Measurements from ENCODE around the gene C3orf38.
"Not testable (repeated sequence)": the region's sequence is repeated elsewhere in the genome, so short reads cannot be mapped to it uniquely, and the experiment has no call there.

The C3orf38 gene

DNA sequence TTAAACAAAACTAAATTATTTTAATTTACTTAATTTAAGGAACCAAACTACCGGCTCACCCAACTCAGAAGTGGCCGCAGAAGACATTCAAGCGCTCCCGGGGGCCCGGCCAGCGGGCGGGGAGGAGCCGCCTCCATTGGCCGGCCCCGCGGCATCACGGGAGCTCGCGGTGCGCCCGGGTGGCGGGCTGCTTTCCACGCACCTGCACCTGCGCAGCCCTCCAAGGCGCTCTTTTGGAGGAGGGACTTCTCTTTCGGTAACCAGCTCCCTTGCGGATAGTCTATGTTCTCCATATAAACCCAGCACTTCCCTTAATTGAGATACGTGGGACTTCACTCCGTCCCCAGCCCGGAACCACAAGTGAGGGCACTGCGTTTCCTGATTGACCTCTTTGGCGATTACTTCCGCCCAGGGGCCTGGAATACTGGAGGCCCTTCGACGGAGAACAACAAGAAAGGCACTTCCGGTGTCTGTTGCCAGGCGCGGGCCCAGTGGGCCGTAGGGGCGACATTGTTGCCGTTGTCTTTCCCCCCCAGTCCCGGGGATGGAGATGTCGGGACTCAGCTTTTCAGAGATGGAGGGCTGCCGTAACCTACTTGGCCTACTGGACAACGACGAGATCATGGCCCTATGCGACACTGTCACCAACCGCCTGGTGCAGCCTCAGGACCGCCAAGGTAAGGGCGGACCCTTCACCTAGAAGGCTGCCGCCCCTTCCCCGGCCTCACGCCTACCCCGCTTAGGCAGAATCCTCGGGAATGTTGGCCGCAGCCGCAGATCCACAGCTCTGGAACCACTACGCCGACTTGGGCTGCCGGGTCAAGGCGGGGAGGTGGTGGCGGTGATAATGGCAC, at the start of gene C3orf38:
C3orf38 (plus strand) TSS at position 451 of the 854 bp plus-strand sequence; CDS start at position 545, 94 bp downstream.
- peak; percentile 63 for FAIRE-seq
- DNase-seq (ENCODE audit: low spot score) = peak; percentile 93

DNA sequence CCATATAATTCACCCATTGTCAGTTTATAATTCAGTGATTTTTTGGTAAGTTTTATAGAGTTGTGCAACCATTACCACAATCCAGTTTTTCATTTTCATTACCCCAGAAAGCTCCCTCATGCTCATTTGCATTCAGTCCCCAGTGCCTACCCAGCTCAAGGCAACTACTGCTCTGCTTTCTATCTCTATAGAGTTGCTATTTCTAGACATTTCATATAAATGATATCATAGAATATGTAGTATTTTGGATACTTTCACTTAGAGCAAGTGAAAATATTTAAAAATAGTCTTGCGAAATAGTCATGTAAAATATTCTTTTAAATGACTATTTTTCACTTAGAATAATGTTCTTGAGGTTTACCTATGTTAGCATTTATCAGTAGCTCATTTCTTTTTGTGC, 48.6 kb upstream of the C3orf38 start:
- no peak for FAIRE-seq

DNA sequence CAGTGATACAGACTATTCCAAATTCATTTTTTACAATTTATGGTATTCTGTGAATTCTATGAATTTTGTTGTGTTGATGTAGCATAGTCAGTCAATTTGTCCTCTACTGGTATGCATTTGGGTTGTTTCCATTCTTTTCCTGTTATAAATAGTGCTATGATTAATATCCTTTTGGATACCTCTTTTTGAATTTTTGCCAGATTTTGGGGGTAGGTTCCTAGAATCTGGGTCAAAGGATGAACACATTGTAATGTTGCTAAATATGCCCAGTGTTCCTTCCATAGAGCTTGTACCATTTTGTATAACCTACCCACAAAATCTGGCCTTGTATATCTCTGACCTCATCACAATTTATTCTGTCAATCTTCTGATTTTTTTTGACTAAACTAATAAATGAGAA, 44.4 kb upstream of the C3orf38 start:
- FAIRE-seq = no peak
- no peak for DNase-seq (ENCODE audit: low spot score)

More for the DNA sequence above, 48.6 kb upstream of the C3orf38 start:
- no peak for DNase-seq (ENCODE audit: low spot score)

DNA sequence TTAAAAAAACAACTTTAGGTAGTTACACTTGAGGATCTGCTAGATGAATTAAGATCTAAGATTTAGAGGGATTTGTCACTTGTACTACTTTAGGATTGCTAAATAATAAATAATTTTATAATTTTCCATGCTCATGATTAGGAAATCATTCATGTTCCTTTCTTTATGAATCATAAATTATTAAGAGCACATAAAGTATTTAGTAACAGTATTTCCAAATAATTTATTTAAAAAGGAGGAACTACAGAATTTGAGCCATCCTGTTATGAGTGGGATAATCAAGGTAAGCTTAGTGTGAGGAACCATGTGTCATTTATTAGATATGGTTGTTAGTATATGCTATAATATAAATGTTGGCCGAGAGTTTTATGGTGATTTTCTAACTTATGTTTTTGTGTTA, 37.5 kb upstream of the C3orf38 start:
- no peak for DNase-seq (ENCODE audit: low spot score)
- FAIRE-seq = no peak

DNA sequence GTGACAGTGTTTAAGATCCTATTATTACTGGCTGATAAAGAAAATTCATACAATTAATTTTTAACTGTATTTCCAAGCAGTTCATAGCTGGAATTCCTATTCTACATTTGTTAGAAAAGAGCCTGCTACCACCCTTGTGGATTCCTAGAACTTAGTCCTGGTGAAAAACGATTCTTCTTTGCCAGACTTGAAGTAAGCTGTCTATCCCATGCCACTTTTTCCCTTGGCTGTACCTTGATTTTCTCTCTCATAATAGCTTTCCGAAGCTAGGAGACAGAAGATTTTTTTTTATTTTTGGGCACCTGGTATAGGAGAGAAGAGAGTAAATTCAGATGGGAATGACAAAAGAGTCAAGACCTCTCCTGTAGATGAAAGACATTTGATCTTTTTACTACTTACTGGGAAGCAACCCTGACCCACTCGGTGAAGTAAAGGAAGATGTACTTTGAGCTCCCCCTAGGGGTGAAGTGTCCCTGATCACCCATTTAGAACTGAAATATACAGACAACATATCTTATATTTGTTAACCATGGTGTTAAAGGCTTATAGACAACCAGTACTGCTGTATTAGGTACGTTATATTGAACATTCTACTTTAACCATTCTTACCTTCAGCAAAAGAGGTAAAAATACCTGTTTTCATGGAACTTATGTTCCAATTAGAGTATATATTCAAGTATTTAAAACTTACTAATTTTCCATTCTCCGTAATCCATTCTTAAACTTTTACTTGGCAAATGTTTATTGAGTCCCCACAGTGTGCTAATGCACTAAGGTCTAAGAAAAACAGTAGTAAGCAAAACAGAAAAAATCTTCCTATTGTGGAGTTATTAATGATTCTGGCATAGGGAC, 36.2 kb upstream of the C3orf38 start:
- FAIRE-seq (no peak), DNase-seq (ENCODE audit: low spot score) (peak; percentile 43)

DNA sequence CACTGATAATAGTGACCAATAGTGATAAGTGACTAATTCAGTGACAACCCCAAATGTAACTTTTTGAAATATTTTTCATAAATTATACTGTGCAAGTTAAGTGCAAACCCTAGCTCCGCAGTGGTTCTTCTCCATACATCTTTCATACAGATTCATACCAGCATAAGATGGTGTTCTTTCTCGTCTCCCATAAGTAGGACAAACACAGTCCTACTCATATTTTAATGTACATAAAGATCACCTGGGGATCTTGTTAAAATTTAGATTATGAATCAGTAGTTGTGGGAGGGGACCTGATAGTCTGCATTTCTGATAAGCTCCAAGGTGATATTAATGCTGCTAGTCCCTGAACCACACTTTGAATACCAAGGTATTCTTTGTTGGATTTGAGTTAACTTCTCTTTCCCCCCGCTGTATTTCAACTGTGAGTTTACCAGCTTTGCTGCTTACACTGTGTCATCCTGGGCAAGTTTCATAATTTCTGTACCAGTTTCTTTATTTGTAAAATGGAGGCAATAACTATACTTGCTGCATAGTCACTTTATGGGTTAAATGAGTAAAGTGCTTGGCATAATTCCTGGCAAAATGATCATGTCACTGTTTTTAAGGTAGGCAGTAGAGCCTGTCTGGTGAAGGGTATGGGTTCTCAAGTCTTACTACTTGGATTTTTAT, 34.7 kb upstream of the C3orf38 start:
- no peak for DNase-seq (ENCODE audit: low spot score)
- no peak for FAIRE-seq

DNA sequence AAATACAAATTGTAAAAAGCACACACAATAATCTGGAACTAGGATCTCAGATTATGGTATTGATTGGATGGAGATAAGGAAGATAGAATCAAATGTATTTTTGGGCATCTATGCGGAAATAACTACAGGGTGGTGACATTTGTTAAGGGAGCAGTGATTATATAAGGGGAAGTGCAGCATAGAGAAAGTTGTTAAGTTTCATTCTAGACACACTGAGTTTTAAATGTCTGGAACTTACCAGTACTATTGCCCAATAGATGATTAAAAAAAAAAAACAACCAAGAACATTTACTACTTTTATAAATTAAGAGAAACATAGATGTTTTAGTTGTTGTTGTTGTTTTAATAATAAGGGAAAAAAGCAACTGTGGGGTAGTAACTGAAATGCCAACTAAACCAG, 32.1 kb upstream of the C3orf38 start:
- no peak for DNase-seq (ENCODE audit: low spot score)

DNA sequence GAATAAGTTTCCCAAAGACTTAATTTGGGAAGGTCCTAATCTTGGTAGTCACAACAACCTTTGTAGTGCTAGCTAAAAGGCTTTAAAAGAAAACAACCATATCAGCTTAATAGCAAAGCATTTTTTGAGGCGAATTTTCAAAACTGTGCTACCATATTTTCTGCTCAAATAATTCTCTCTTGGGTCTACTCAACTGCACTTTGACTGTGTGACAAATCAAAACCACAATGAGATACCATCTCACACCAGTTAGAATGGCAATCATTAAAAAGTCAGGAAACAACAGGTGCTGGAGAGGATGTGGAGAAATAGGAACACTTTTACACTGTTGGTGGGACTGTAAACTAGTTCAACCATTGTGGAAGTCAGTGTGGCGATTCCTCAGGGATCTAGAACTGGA, 31.2 kb upstream of the C3orf38 start:
- not testable (repeated sequence) for DNase-seq (ENCODE audit: low spot score); FAIRE-seq

More for the DNA sequence above, 32.1 kb upstream of the C3orf38 start:
- no peak for FAIRE-seq

DNA sequence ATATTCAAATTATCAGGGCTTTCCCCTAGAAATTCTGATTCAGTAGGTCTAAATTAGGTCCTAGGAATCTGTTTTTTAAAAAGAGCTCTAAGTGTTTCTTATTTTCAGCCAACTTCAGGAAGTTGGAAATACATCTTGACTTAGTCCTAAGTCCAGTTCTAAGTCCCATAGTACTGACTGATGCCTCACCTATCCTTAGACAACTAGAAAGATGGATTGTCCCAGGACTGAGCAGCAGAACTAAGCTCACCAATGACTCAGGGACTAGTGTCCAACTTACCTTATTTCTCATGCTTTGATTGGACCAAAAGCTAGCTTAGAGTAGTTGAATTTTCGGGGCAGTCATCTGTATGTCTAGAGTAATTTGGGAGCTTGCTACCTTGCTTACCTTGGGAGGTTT, 26.2 kb upstream of the C3orf38 start:
- no peak for FAIRE-seq
- DNase-seq (ENCODE audit: low spot score) = no peak

DNA sequence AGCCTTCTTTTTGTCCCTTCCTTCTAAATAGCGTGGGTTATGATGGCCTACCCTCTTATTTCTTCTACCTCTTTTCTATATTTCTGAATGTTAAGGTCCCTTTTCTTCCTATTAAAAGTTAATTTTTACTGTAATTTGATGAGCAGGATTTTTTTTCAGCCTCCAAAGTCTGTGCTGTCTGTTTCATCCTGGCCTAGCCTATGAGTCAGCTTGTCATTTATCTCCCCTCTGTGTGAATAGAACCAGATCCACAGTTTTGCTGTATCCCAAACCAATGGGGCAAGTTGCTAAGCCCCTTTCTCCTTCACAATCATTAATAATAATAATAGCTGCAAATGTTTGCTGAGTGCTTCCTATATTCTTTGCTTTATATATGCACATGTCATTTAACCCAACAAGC, 18.1 kb upstream of the C3orf38 start:
- no peak for DNase-seq (ENCODE audit: low spot score)
- FAIRE-seq = no peak

DNA sequence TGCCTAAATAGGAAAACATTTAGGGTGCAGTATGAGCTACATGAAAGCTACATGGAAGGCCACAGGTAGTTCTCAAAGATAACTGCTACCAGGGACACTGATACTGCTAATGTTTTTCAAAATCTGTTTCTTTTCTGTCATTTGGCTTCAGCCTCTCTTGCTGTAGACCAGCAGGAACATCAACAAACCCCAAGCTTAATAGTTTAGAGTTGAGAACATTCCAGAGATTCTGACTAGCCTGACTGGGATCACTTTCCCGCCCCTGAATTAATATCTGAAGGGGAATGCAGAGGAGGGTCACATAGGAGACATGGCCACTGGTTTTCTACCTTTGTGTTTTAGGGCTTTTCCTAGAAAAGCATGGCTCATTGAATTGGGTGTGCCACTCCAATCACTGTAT, 16.9 kb upstream of the C3orf38 start:
- DNase-seq (ENCODE audit: low spot score) (no peak), FAIRE-seq (no peak)

DNA sequence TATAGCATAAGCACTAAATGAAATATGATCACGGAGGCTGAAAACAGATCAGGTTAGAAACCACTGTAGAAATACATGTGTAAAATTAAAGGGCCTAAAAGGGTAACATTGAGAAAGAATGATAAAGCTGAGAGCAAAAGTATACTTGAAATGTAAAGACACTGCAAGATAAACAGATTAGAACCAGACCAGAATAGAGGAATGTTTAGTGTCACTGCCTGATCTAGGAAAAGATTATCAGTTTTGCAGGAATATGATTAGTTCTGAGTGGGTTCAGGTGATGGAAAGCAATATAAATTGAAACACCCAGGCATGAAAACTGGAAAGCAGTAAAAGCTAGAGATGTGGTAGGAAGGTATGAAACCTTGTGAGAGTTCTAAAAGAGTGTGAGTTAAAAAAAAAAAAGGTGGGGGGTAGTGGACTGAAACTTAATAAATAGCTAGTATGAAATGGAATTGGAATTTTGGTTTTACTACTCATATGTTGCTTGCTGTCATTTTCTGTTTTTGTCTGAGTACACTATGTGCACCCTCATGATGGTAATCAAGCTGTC, 16.0 kb upstream of the C3orf38 start:
- FAIRE-seq (no peak), DNase-seq (ENCODE audit: low spot score) (no peak)

DNA sequence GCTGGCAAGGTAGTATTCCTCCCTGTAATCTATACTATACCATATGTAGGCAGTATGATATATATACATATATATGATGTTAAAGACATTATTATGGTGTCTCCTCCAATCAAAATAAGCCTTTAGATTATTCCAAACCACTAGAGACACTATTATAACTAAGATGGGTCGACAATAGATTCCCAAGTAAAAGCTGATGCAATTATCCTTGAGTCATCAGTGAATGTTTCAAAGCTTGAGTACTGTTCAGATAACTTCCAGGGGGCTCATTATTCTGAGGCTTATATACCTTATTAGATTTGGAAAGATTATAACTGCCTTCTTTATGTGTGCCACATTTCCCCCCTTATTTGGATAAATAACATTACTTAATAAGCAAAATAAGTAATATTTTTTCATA, 11.9 kb upstream of the C3orf38 start:
- no peak for FAIRE-seq

DNA sequence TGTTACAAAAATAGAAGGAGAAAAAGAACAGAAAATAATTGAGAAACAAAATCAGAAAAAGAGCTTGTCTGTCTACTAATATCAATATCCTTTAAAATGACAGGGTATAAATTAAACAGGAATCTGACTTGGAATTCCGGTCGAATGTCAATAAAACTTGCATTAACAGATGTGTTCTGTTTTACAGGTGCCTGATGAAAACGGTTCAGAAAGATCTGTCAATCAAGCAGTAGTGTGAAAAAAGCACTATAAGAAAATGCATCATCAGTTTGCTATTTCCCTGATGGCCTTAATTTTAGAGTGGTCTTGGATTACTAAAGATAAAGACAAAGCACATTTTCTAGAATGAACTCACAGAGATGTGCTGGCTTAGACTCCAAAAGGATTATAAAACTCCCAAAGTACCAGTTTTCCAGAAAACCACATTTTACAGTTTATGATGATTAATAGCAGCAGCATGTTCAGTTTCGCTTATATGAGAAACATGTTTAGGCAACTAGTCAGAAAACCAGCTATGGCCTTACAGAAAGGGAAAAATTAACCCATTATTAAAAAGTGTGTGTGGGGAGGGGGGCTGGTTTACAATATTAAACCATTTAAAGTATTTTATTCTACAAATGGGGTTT, 8.2 kb upstream of the C3orf38 start:
- FAIRE-seq (no peak), DNase-seq (ENCODE audit: low spot score) (no peak)

More for the DNA sequence above, 11.9 kb upstream of the C3orf38 start:
- no peak for DNase-seq (ENCODE audit: low spot score)

DNA sequence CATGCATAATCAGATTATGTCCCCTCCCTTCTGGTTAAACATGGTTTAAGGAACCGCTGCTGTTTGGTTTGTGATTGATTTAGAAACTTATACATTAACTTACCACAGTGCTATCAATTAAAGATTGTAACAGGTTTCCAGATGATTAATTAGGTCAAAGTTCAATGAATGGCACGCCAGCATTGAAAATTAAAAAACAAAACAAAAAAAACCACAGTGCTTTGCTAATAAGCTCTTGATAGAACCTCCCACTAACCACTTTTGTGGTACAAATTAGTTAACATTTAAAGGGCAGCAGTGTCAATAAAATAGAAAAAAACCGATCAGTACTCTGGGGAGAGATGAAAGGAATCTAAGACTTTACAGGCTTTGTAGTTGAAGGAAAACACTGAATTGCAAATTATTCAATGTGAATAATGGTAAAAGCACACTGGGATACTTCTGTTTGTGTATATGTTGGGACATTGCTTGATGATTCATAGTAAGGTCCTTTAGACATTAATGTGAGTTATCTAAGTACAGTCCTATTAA, 7.6 kb upstream of the C3orf38 start:
- DNase-seq (ENCODE audit: low spot score) = no peak
- no peak for FAIRE-seq

DNA sequence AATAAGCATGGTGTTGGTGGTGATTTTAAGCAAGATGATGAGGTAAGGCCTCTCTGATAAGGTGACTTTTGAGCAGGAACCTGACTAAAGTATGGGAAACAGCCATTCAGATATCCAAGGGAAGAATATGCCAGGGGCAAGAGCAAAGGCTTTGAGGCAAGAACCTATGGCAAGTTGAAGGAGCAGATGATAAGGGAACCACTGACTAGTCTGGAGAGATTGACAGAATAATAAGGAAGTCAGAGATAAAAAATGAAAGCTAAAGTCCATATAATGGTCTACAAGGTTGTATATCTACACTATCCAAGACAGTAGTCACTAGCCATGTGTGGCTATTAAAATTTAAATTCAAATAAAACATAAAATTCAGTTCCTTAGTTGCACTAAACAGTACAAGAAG, 2.5 kb upstream of the C3orf38 start:
- no peak for FAIRE-seq

DNA sequence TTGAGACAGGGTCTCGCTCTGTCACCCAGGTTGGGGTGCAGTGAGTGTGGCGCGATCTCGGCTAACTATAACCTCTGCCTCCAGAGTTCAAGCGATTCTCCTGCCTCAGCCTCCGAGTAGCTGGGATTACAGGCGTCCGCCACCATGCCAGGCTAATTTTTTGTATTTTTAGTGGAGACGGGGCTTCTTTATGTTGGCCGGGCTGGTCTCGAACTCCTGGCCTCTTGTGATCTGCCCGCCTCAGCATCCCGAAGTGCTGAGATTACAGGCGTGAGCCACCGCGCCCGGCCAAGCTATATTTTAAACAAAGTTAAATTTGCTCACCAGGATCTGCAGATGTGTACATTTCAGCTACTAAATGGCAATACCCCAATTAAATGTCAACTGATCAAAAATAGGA, 1.1 kb upstream of the C3orf38 start:
- FAIRE-seq (no peak), DNase-seq (ENCODE audit: low spot score) (no peak)

More for the DNA sequence above, 2.5 kb upstream of the C3orf38 start:
- no peak for DNase-seq (ENCODE audit: low spot score)

DNA sequence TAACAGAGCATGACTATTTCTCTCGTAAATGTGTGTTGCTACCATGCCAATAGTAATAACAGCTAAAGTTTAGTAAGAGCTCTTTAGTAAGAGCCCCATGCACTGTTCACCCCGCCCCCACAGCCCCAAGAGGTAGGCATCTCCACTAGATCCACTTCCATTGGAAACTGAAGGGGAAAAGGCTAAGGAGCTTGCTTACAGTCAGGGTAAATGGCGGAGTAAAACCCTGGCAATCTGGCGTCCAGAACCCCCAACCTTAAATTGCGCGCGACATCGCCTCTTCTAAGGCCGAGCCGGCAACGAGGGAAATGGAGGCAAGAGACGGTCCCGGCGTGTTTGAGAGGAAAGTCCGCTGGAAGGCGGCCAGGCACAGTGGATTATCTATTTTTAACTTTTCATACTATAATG, 654 bp upstream of the C3orf38 start:
- FAIRE-seq (no peak), DNase-seq (ENCODE audit: low spot score) (no peak)

DNA sequence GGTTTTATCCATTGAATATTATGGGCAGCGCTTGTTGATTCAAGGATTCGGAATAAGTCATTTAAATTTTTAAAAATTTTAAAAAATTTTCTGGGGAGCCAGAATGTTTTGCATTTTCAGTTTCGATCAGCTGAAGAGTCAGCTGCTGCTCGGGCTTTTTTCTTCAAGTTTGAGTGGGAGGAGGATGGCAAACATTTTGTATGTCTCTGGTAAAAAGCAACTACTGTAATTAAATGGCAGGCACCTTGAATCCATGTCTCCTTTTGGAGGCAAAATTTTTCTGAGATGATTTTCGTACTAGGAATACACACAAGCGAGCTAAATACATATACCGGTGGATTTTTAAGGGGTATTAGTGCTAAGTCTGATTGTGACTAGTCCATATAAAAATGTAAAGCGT, 612 bp downstream of the C3orf38 start:
- DNase-seq (ENCODE audit: low spot score) (no peak), FAIRE-seq (no peak)

DNA sequence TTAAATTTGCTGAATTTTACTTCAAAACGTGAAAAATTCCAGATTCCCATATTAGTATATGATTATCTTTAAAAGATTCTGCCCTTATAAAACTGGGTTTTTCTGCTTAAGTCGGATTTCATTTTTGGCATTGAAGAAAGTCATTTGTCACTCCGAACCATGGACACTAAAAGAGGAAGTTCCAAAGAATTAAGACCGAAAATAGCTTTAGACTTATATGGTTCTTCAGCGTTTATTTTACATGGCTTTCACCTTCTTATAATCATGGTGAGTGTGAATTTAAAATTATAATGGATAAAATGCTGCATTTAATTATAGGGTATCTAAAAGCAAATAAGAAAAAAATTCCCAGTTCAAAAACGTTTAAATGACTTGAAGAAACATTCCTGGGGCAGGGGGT, 1.0 kb downstream of the C3orf38 start:
- DNase-seq (ENCODE audit: low spot score) (no peak), FAIRE-seq (no peak)

DNA sequence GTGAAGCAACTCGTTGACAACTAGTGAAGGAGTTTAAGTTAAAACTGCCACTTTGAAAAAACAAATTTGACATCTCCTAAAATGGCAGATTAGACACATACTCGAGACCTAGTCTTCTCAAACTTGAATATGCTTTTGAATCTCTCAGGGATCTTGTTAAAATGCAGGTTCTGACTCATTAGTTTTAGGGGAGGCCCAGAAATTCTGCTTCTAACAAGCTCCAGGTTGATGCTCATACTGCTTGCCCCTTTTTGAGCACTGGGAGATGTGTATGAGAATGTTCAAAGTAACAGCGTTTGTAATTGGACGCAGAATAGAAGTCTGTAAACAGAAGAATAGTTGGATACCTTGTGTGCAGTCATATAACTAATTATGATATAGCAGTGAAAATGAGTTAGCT, 1.6 kb downstream of the C3orf38 start:
- FAIRE-seq (no peak), DNase-seq (ENCODE audit: low spot score) (no peak)

All from urothelium cell line (cell line).